ENCODE results near the gene LETM1.

The LETM1 gene

GRCh38 chr4:1795299-1796195, 60.4 kb downstream of the LETM1 start:
- no peak for DNase-seq (ENCODE audit: low read depth in 2 of 2)

- DNase-seq (ENCODE audit: low read depth in 2 of 2): no peak
Observed at GRCh38 chr4:1794809-1795298, 61.1 kb downstream of the LETM1 start.

- DNase-seq (ENCODE audit: low read depth in 2 of 2): no peak
Observed at GRCh38 chr4:1793940-1794808, 61.8 kb downstream of the LETM1 start.

GRCh38 chr4:1793496-1793840, 62.5 kb downstream of the LETM1 start:
- DNase-seq (ENCODE audit: low read depth in 2 of 2): peak in 1 of 2 donors; percentile 8

- DNase-seq (ENCODE audit: low read depth in 2 of 2): no peak
Observed at GRCh38 chr4:1792832-1793495, 63.0 kb downstream of the LETM1 start, which contains the start of gene FGFR3. TSS of gene FGFR3 (plus strand) at chr4:1793293. CDS start at chr4:1793935, 642 bp downstream.

GRCh38 chr4:1792158-1792831, 63.7 kb downstream of the LETM1 start:
- no peak for DNase-seq (ENCODE audit: low read depth in 2 of 2)

- no peak for DNase-seq (ENCODE audit: low read depth in 2 of 2)
Observed at GRCh38 chr4:1790005-1790404, 66.0 kb downstream of the LETM1 start.

GRCh38 chr4:1789552-1789951, 66.4 kb downstream of the LETM1 start:
- DNase-seq (ENCODE audit: low read depth in 2 of 2): no peak

GRCh38 chr4:1788254-1788973, 67.5 kb downstream of the LETM1 start:
- no peak for DNase-seq (ENCODE audit: low read depth in 2 of 2)

GRCh38 chr4:1787411-1788077, 68.4 kb downstream of the LETM1 start:
- no peak for DNase-seq (ENCODE audit: low read depth in 2 of 2)

- DNase-seq (ENCODE audit: low read depth in 2 of 2): no peak
Observed at GRCh38 chr4:1786544-1787362, 69.2 kb downstream of the LETM1 start.

GRCh38 chr4:1785592-1785991, 70.4 kb downstream of the LETM1 start:
- no peak for DNase-seq (ENCODE audit: low read depth in 2 of 2)

GRCh38 chr4:1784789-1785591, 71.0 kb downstream of the LETM1 start:
- no peak for DNase-seq (ENCODE audit: low read depth in 2 of 2)

- no peak for DNase-seq (ENCODE audit: low read depth in 2 of 2)
Observed at GRCh38 chr4:1784395-1784788, 71.6 kb downstream of the LETM1 start.

GRCh38 chr4:1783970-1784369, 72.0 kb downstream of the LETM1 start:
- DNase-seq (ENCODE audit: low read depth in 2 of 2): no peak

- no peak for DNase-seq (ENCODE audit: low read depth in 2 of 2)
Observed at GRCh38 chr4:1783015-1783414, 72.9 kb downstream of the LETM1 start.

GRCh38 chr4:1780435-1780834, 75.5 kb downstream of the LETM1 start:
- DNase-seq (ENCODE audit: low read depth in 2 of 2): no peak

GRCh38 chr4:1779588-1780382, 76.2 kb downstream of the LETM1 start:
- DNase-seq (ENCODE audit: low read depth in 2 of 2): no peak

Data from stimulated activated CD8-positive, alpha-beta memory T cell treated with anti-CD3 and anti-CD28 coated beads, Interleukin-7, amount 100 ng/mL, for 1 hour (primary cell).